Caki2 (cell line): ENCODE results near the gene TMEM229B. TPM values are rescaled to one million over a fixed set of nuclear protein-coding genes. Genes with fewer than 3 reads are reported as not detected.

Experiments used
- total RNA-seq: library from RNA; depleted of rRNA; stranded (reverse); fragments of >200 nt; shearing (Covaris generic); gene quantifications from 2 replicates; pipeline ENCODE4 v1.2.3, GENCODE V29; 2014; ENCODE audit warnings: low replicate concordance; rRNA removed

TMEM229B gene
- total RNA-seq, 1 experiment from 2014 or later = not detected

Other genes with a start within 250 kb of the TMEM229B start
- gene PALS1, start 247.3 kb downstream of the TMEM229B start, total RNA-seq = 12.4 and 15.7 TPM in 2 replicates
- gene ATP6V1D, start 128.9 kb downstream of the TMEM229B start, total RNA-seq = 46.0 and 66.2 TPM in 2 replicates
- gene EIF2S1, start 128.4 kb downstream of the TMEM229B start, total RNA-seq = 187 and 225 TPM in 2 replicates
- 7.3 and 12.0 TPM in 2 replicates for gene PLEK2, start 76.6 kb downstream of the TMEM229B start, total RNA-seq
- 0.78 and 9.3 TPM in 2 replicates for gene PLEKHH1, start 44.6 kb upstream of the TMEM229B start, total RNA-seq
- gene PIGH, start 111.5 kb upstream of the TMEM229B start, total RNA-seq = 22.8 and 26.2 TPM in 2 replicates
- 5.2 and 19.8 TPM in 2 replicates for gene ARG2, start 131.2 kb upstream of the TMEM229B start, total RNA-seq
- 34.5 and 40.2 TPM in 2 replicates for gene VTI1B, start 185.9 kb upstream of the TMEM229B start, total RNA-seq
- 33.2 and 37.7 TPM in 2 replicates for gene RDH11, start 207.0 kb upstream of the TMEM229B start, total RNA-seq
- gene RDH12, start 213.2 kb upstream of the TMEM229B start, total RNA-seq = not detected in 2 replicates